ES-I3 (cell line): Measurements from ENCODE around the gene CAMTA1.

Experiments used
- H3K36me3 ChIP-seq: 2 replicates; pipeline ENCODE4 v1.6.1; 2013; ENCODE audit warnings: mild to moderate bottlenecking, low read length, control low read depth, moderate library complexity; ENCODE audit not compliant: insufficient read depth
- H3K4me1 ChIP-seq: 2 replicates; pipeline ENCODE4 v1.6.1; 2013; ENCODE audit warnings: mild to moderate bottlenecking, control low read depth, low read length; ENCODE audit not compliant: insufficient read depth
- H3K9ac ChIP-seq: 2 replicates; pipeline ENCODE4 v1.6.1; 2013; ENCODE audit warnings: low read depth, mild to moderate bottlenecking, low read length, moderate library complexity
- H3K9me3 ChIP-seq: 2 replicates; pipeline ENCODE4 v1.6.1; 2013; ENCODE audit warnings: mild to moderate bottlenecking, low read length, moderate library complexity; ENCODE audit not compliant: control insufficient read depth, insufficient read depth

Gene CAMTA1

GRCh38 chr1:7609311-7609994 lies 824.2 kb downstream of the CAMTA1 start:
- Histone ChIP-seq H3K9me3 (peaks cover 6% of the 10 kb centered on the region; the same call in 1 of the 2 replicates), H3K36me3 (no peaks in the 10 kb centered on the region), H3K9ac (no peak overlapping the region), H3K4me1 (peaks cover 17% of the 10 kb centered on the region)

- H3K4me1 ChIP-seq: peaks cover 17% of the 10 kb centered on the region
- no peaks in the 10 kb centered on the region for H3K36me3 ChIP-seq
- peaks cover 6% of the 10 kb centered on the region; the same call in 1 of the 2 replicates for H3K9me3 ChIP-seq
- H3K9ac ChIP-seq: no peak overlapping the region
Observed at GRCh38 chr1:7610106-7610731, 825.0 kb downstream of the CAMTA1 start.

- H3K4me1 ChIP-seq: peaks cover 17% of the 10 kb centered on the region
- H3K36me3 ChIP-seq: no peaks in the 10 kb centered on the region
- H3K9ac ChIP-seq: no peak overlapping the region
- peaks cover 3% of the 10 kb centered on the region; the same call in 1 of the 2 replicates for H3K9me3 ChIP-seq
Observed at GRCh38 chr1:7610936-7611335, 825.7 kb downstream of the CAMTA1 start.

GRCh38 chr1:7611421-7612010 lies 826.3 kb downstream of the CAMTA1 start:
- Histone ChIP-seq H3K9ac (no peak overlapping the region), H3K9me3 (no peaks in the 10 kb centered on the region), H3K36me3 (no peaks in the 10 kb centered on the region), H3K4me1 (peaks cover 17% of the 10 kb centered on the region)

GRCh38 chr1:7613106-7613850 lies 828.0 kb downstream of the CAMTA1 start:
- Histone ChIP-seq H3K36me3 (no peaks in the 10 kb centered on the region), H3K9me3 (no peaks in the 10 kb centered on the region), H3K4me1 (peaks cover 16% of the 10 kb centered on the region), H3K9ac (no peak overlapping the region)

GRCh38 chr1:7613851-7614205 lies 828.6 kb downstream of the CAMTA1 start:
- Histone ChIP-seq H3K9me3 (no peaks in the 10 kb centered on the region), H3K4me1 (peaks cover 11% of the 10 kb centered on the region)

GRCh38 chr1:7614576-7615074 lies 829.4 kb downstream of the CAMTA1 start:
- Histone ChIP-seq H3K9me3 (no peaks in the 10 kb centered on the region), H3K4me1 (peaks cover 3% of the 10 kb centered on the region), H3K9ac (no peak overlapping the region), H3K36me3 (no peaks in the 10 kb centered on the region)

More at GRCh38 chr1:7613851-7614205, 828.6 kb downstream of the CAMTA1 start:
- no peak overlapping the region for H3K9ac ChIP-seq
- no peaks in the 10 kb centered on the region for H3K36me3 ChIP-seq

GRCh38 chr1:7615138-7615537 lies 829.9 kb downstream of the CAMTA1 start:
- Histone ChIP-seq H3K9ac (no peak overlapping the region), H3K36me3 (no peaks in the 10 kb centered on the region), H3K9me3 (no peaks in the 10 kb centered on the region), H3K4me1 (no peaks in the 10 kb centered on the region)

- Histone ChIP-seq H3K9me3 (no peaks in the 10 kb centered on the region), H3K4me1 (no peaks in the 10 kb centered on the region), H3K36me3 (no peaks in the 10 kb centered on the region), H3K9ac (no peak overlapping the region)
Observed at GRCh38 chr1:7616076-7616832, 831.0 kb downstream of the CAMTA1 start.

- H3K9me3 ChIP-seq: no peaks in the 10 kb centered on the region
- H3K4me1 ChIP-seq: no peaks in the 10 kb centered on the region
- no peak overlapping the region for H3K9ac ChIP-seq
- no peaks in the 10 kb centered on the region for H3K36me3 ChIP-seq
Observed at GRCh38 chr1:7616953-7617352, 831.7 kb downstream of the CAMTA1 start.

GRCh38 chr1:7617826-7618225 lies 832.6 kb downstream of the CAMTA1 start:
- Histone ChIP-seq H3K9me3 (no peaks in the 10 kb centered on the region), H3K9ac (no peak overlapping the region), H3K36me3 (no peaks in the 10 kb centered on the region), H3K4me1 (no peaks in the 10 kb centered on the region)

GRCh38 chr1:7620196-7620595 lies 834.9 kb downstream of the CAMTA1 start:
- no peaks in the 10 kb centered on the region for H3K4me1 ChIP-seq
- H3K9ac ChIP-seq: no peak overlapping the region
- no peaks in the 10 kb centered on the region for H3K36me3 ChIP-seq

GRCh38 chr1:7621334-7622219 lies 836.3 kb downstream of the CAMTA1 start:
- no peak overlapping the region for H3K9ac ChIP-seq
- H3K4me1 ChIP-seq: no peaks in the 10 kb centered on the region
- H3K9me3 ChIP-seq: no peaks in the 10 kb centered on the region
- no peaks in the 10 kb centered on the region for H3K36me3 ChIP-seq

More at GRCh38 chr1:7620196-7620595, 834.9 kb downstream of the CAMTA1 start:
- H3K9me3 ChIP-seq: no peaks in the 10 kb centered on the region
